GM12874 (cell line): ENCODE measurements around the gene KCNN4.

Experiments
- TF ChIP-seq, protein P1 (sequence below): IDR thresholded peaks from 2 replicates; pipeline ENCODE4 v1.5.1; 2011; ENCODE audit warnings: low read depth, mild to moderate bottlenecking, control low read depth, low read length, moderate library complexity; ENCODE audit not compliant: insufficient read depth

Gene KCNN4

DNA sequence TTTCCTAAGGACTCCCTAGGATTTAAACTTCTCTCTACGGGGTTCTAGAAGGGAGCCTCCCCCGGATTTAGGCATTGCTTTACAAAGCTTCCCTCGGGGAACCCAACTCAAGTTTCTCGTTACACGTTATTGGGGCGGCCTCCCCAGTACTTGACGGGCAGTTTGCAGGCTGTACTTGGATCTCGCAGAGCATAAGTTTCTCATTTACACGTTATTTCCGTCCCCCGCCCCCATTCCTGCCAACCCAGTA lies 26.6 kb downstream of the KCNN4 start:
- TF ChIP-seq, protein P1, sequence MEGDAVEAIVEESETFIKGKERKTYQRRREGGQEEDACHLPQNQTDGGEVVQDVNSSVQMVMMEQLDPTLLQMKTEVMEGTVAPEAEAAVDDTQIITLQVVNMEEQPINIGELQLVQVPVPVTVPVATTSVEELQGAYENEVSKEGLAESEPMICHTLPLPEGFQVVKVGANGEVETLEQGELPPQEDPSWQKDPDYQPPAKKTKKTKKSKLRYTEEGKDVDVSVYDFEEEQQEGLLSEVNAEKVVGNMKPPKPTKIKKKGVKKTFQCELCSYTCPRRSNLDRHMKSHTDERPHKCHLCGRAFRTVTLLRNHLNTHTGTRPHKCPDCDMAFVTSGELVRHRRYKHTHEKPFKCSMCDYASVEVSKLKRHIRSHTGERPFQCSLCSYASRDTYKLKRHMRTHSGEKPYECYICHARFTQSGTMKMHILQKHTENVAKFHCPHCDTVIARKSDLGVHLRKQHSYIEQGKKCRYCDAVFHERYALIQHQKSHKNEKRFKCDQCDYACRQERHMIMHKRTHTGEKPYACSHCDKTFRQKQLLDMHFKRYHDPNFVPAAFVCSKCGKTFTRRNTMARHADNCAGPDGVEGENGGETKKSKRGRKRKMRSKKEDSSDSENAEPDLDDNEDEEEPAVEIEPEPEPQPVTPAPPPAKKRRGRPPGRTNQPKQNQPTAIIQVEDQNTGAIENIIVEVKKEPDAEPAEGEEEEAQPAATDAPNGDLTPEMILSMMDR = no peak

DNA sequence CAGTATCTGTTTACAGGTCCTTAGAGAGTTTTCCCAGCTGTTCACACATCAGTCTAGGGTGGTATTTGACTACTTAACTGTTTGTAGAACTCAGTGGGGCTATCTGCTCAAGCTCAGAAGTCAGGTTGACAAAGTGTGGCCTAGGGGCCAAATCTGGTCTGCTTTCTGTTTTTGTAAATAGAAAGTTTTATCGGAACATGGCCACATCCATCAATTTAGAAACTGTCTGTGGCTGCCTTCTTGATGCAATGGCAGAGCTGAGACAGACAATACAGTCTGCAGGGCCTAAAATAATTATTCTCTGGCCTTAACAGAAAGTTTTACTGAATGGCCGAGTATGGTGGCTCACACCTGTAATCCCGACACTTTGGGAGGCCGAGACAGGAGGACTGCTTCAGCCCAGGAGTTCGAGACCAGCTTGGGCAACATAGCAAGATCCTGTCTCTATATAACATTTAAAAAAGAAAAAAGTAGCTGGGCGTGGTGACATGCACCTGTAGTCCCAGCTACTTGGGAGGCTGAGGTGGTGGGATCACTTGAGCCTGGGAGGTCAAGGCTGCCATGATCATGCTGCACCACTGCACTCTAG lies 28.4 kb downstream of the KCNN4 start:
- TF ChIP-seq, protein P1 = no peak

DNA sequence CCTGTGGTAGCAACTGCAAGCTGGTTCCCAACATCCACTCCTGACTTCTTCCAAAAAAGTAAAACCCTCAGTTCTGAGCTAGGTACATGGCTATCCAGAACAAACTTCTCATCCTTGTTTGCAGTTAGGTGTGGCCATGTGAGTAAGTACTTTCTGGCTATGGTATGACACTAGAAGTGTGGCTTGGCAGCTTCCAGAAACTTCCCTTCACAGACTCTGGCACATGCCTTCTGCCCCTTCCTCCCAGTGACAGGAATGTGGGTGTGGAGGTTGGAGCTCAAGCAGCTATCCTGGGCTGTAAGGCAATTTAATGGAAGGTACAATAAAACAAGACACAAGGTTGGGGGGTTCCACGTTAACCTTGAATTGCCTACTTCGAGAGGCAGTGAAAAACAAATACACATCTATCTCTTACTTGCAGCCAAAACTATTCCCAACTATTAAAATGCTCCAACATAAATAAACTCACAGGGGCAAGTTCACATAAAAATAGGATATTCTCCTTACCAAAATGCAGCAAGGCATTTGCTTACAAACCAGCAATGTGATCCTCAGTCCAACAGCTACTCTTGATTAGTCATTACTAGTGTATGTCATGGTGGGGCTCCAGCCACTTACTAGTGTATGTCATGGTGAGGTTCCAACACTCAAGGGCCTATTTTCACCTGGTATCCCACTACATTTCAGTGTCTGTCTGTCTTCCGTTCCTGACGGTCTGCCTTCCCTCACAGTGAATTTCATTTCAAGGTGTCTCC lies 29.1 kb downstream of the KCNN4 start:
- TF ChIP-seq, protein P1 = no peak

DNA sequence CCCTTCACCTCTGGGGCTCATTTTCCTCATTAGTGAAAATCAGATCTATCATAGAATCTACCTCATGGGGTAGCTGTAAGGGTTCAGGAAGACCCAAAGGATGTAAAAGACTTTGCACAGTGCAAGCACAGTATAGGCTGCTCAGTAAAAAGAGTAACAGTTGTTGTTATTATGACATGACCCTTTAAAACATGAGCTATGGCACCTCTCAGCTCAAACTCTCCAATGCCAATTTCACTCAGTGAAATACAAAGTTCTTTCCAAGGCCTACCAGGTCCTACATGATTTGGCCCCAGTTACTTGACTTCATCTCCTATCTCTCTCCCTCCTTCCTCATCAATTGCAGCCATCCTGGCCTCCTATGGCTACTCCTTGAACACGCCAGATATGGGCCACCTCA lies 30.9 kb downstream of the KCNN4 start:
- TF ChIP-seq, protein P1 = no peak

DNA sequence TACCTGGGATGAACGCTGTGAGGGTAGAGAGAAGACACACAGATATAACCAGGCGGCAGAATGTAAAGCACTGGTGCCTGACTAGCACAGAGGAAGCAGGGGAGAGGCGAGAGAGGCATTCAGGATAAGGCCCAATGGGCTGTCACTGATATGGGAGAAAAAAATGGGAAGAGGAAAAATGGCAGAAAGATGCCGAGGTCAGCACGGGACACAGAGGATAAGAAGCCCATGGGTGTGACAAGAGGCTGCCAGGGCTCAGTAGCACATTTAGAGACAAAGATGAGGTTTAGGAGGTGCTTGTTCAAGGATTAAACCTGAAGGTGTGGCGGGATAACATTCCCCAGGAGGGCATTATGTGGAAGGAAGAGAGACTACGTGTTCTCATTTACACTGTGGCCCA lies 31.6 kb downstream of the KCNN4 start:
- TF ChIP-seq, protein P1 = no peak

DNA sequence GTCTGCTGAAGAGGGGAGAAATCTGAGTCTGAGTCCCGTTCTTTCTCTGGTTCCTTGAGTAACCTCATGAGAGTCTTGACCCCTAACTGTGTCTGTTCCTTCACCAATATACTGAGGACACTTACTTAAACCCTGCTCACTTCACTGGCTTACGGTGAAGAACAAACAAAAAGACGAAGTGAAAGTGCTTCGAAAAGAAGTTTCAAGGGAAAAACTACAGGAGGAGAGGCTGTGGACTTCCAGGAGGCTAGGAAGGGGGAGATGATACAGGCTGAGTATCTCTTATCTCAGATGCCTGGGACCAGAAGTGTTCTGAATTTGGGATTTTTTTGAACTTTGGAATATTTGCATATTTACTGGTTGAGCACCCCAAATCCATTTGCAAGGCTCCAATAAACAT lies 32.1 kb downstream of the KCNN4 start:
- TF ChIP-seq, protein P1 = no peak

DNA sequence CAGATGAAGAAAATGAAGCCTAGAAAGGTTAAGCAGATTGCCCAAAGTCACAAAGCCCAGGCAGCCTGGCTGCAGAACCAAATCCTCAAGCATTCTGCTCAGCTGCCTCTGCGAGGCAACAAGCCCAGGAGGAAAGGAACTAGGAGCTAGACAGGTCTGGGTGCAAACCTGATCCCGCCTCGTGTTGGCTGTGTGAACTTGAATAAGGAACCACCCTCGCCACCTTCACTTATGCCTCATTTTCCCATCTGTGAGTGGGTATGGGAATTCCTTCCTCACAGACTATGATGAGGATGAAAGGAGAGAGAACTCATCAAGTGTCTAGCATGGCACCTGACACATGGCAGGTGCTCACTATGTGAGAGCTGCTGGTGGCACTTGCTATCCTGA lies 32.6 kb downstream of the KCNN4 start:
- TF ChIP-seq, protein P1 = no peak
